GM19238 (cell line): ENCODE measurements around the gene SUGP2.

Experiments used
- DNase-seq: peaks from one replicate; pipeline ENCODE4 v3.0.0; 2011; ENCODE audit warnings: low spot score; ENCODE audit not compliant: insufficient read length

SUGP2 gene

GRCh38 chr19:18992696-18993095 lies 40.6 kb downstream of the SUGP2 start:
- DNase-seq: no peak

GRCh38 chr19:18991468-18991867 lies 41.8 kb downstream of the SUGP2 start:
- DNase-seq: no peak

GRCh38 chr19:18991006-18991405 lies 42.3 kb downstream of the SUGP2 start:
- no peak for DNase-seq

- DNase-seq: no peak
Observed at GRCh38 chr19:18990128-18990708, 43.1 kb downstream of the SUGP2 start.

- DNase-seq: no peak
Observed at GRCh38 chr19:18989316-18989715, 44.0 kb downstream of the SUGP2 start.

GRCh38 chr19:18987456-18987855 lies 45.9 kb downstream of the SUGP2 start:
- DNase-seq: no peak

- no peak for DNase-seq
Observed at GRCh38 chr19:18985257-18985656, 48.1 kb downstream of the SUGP2 start.

GRCh38 chr19:18984251-18984650 lies 49.1 kb downstream of the SUGP2 start:
- no peak for DNase-seq

GRCh38 chr19:18982669-18983068 lies 50.6 kb downstream of the SUGP2 start:
- DNase-seq: no peak

GRCh38 chr19:18980432-18981020 lies 52.8 kb downstream of the SUGP2 start:
- no peak for DNase-seq

- DNase-seq: no peak
Observed at GRCh38 chr19:18978616-18979015, 54.7 kb downstream of the SUGP2 start.

GRCh38 chr19:18975869-18976268 lies 57.4 kb downstream of the SUGP2 start:
- no peak for DNase-seq

GRCh38 chr19:18975011-18975410 lies 58.3 kb downstream of the SUGP2 start:
- no peak for DNase-seq

GRCh38 chr19:18972851-18973250 lies 60.5 kb downstream of the SUGP2 start:
- DNase-seq: no peak

- DNase-seq: no peak
Observed at GRCh38 chr19:18972301-18972811, 61.0 kb downstream of the SUGP2 start.

- no peak for DNase-seq
Observed at GRCh38 chr19:18969931-18970659, 63.2 kb downstream of the SUGP2 start.

GRCh38 chr19:18967358-18968146 lies 65.8 kb downstream of the SUGP2 start:
- no peak for DNase-seq

- DNase-seq: no peak
Observed at GRCh38 chr19:18966307-18966706, 67.0 kb downstream of the SUGP2 start.

GRCh38 chr19:18964121-18964520 lies 69.2 kb downstream of the SUGP2 start:
- no peak for DNase-seq

- DNase-seq: no peak
Observed at GRCh38 chr19:18961767-18962620, 71.3 kb downstream of the SUGP2 start.

GRCh38 chr19:18960370-18960769 lies 72.9 kb downstream of the SUGP2 start:
- no peak for DNase-seq
